Measurements from ENCODE around the gene FBN1.

GRCh38 chr15:48580736-48581135, 64.8 kb downstream of the FBN1 start:
- TF ChIP-seq CTCF (IDR thresholded peaks at IDR 0.05): no peak
- no peak for TF ChIP-seq ZSCAN18 (CRISPR knock-in tag; IDR thresholded peaks at IDR 0.05)
- no peak for TF ChIP-seq MXD4 (CRISPR knock-in tag; IDR thresholded peaks at IDR 0.05; ENCODE audit: borderline replicate concordance)
- TF ChIP-seq NR2C2 (CRISPR knock-in tag; IDR thresholded peaks at IDR 0.05): no peak
- TF ChIP-seq E2F5 (CRISPR knock-in tag; IDR thresholded peaks at IDR 0.05): no peak

All from WTC11 (cell line).